Measurements from ENCODE around the gene LHFPL6.

GRCh38 chr13:39418424-39418823 lies 184.6 kb downstream of the LHFPL6 start:
- no peak for TF ChIP-seq EZH2 (IDR thresholded peaks at IDR 0.05)
- TF ChIP-seq, protein P1, sequence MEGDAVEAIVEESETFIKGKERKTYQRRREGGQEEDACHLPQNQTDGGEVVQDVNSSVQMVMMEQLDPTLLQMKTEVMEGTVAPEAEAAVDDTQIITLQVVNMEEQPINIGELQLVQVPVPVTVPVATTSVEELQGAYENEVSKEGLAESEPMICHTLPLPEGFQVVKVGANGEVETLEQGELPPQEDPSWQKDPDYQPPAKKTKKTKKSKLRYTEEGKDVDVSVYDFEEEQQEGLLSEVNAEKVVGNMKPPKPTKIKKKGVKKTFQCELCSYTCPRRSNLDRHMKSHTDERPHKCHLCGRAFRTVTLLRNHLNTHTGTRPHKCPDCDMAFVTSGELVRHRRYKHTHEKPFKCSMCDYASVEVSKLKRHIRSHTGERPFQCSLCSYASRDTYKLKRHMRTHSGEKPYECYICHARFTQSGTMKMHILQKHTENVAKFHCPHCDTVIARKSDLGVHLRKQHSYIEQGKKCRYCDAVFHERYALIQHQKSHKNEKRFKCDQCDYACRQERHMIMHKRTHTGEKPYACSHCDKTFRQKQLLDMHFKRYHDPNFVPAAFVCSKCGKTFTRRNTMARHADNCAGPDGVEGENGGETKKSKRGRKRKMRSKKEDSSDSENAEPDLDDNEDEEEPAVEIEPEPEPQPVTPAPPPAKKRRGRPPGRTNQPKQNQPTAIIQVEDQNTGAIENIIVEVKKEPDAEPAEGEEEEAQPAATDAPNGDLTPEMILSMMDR (IDR thresholded peaks at IDR 0.05), result no peak
